K562 (cell line): Measurements from ENCODE around the gene SNX9. TPM values are rescaled to one million over a fixed set of nuclear protein-coding genes. Genes with fewer than 3 reads are reported as not detected.

ENCODE experiments used
- ARID1B ChIP-seq: fragments of 450-650 bp; IDR thresholded peaks from 2 replicates; pipeline ENCODE4 v1.6.1; 2016; ENCODE audit warnings: antibody characterized with exemption, mild to moderate bottlenecking, inconsistent platforms
- CBX3 ChIP-seq, 2 experiments: IDR thresholded peaks; 1 replicate in 1 of 2; 2 replicates in 1 of 2; pipeline ENCODE4 v1.6.1; 2012; ENCODE audit warnings: inconsistent platforms in 2 of 2, low read length in 2 of 2, borderline replicate concordance in 1 of 2, control low read depth in 1 of 2
- DDX20 ChIP-seq: fragments of 450-650 bp; IDR thresholded peaks from 2 replicates; pipeline ENCODE4 v1.6.1; 2016; ENCODE audit warnings: missing genetic modification characterization, low read depth, mild to moderate bottlenecking, missing compliant biosample characterization, moderate library complexity
- EHMT2 ChIP-seq: fragments of 450-650 bp; IDR thresholded peaks from 2 replicates; pipeline ENCODE4 v1.6.1; 2018; ENCODE audit warnings: antibody characterized with exemption
- EP400 ChIP-seq: fragments of 450-650 bp; IDR thresholded peaks from 2 replicates; pipeline ENCODE4 v1.6.1; 2017; ENCODE audit warnings: antibody characterized with exemption, mild to moderate bottlenecking, moderate library complexity
- FOXK2 ChIP-seq, 2 experiments: fragments of 450-650 bp; IDR thresholded peaks in 1 of 2; conservative IDR thresholded peaks in 1 of 2; 2 replicates each; pipeline ENCODE4 v1.6.1; 2016; ENCODE audit warnings: low read depth in 2 of 2, mild to moderate bottlenecking in 1 of 2
- FOXP1 ChIP-seq: sonication (generic); formaldehyde crosslinking; IDR thresholded peaks from 2 replicates; pipeline ENCODE4 v1.8.0; 2022; ENCODE audit warnings: mild to moderate bottlenecking, missing genetic modification reagents
- HCFC1 ChIP-seq: IDR thresholded peaks from 2 replicates; pipeline ENCODE4 v1.6.1; 2012; ENCODE audit warnings: low read depth, low read length, improper control_type of control experiment
- ILK ChIP-seq: fragments of 450-650 bp; IDR thresholded peaks from 2 replicates; pipeline ENCODE4 v1.6.1; 2016; ENCODE audit warnings: missing genetic modification characterization, low read depth, mild to moderate bottlenecking, missing compliant biosample characterization, moderate library complexity, borderline replicate concordance
- JUND ChIP-seq, 2 experiments: IDR thresholded peaks; 2 replicates in 1 of 2; 3 replicates in 1 of 2; pipeline ENCODE4 v1.6.1; 2011; ENCODE audit warnings: borderline replicate concordance in 2 of 2, low read depth in 2 of 2, low read length in 2 of 2, improper control_type of control experiment in 1 of 2, missing biosample characterization in 1 of 2, missing genetic modification characterization in 1 of 2, missing genetic modification reagents in 1 of 2
- KLF1 ChIP-seq: fragments of 450-650 bp; IDR thresholded peaks from 2 replicates; pipeline ENCODE4 v1.6.1; 2016; ENCODE audit warnings: missing genetic modification characterization, missing compliant biosample characterization
- KLF13 ChIP-seq: fragments of 450-650 bp; IDR thresholded peaks from 2 replicates; pipeline ENCODE4 v1.6.1; 2016; ENCODE audit warnings: missing genetic modification characterization, low read depth, mild to moderate bottlenecking, missing compliant biosample characterization, moderate library complexity, borderline replicate concordance
- KLF16 ChIP-seq: IDR thresholded peaks from 2 replicates; pipeline ENCODE4 v1.6.1; 2016; ENCODE audit warnings: antibody characterized with exemption
- MBD2 ChIP-seq: sonication (generic); IDR thresholded peaks from 2 replicates; pipeline ENCODE4 v1.6.1; 2016; ENCODE audit warnings: low read depth, borderline replicate concordance
- MEF2A ChIP-seq: IDR thresholded peaks from 2 replicates; pipeline ENCODE4 v1.6.1; 2011; ENCODE audit warnings: low read depth, mild to moderate bottlenecking, low read length, moderate library complexity; ENCODE audit not compliant: control insufficient read depth
- NRF1 ChIP-seq, 2 experiments: fragments of 450-650 bp; IDR thresholded peaks in 1 of 2; conservative IDR thresholded peaks in 1 of 2; 2 replicates each; pipeline ENCODE4 v1.6.1; 2014; ENCODE audit warnings: mild to moderate bottlenecking in 2 of 2
- POLR2G ChIP-seq: fragments of 200-400 bp; formaldehyde crosslinking; IDR thresholded peaks from 2 replicates; pipeline ENCODE4 v1.6.1; 2017; ENCODE audit warnings: low read depth, mild to moderate bottlenecking, antibody characterized with exemption, low read length, moderate library complexity
- RNF2 ChIP-seq: sonication (generic); IDR thresholded peaks from 2 replicates; pipeline ENCODE4 v1.6.1; 2016
- SMARCA4 ChIP-seq: fragments of 450-650 bp; IDR thresholded peaks from 2 replicates; pipeline ENCODE4 v1.6.1; 2016
- SMARCA5 ChIP-seq: fragments of 450-650 bp; IDR thresholded peaks from 2 replicates; pipeline ENCODE4 v1.6.1; 2016
- SNRNP70 ChIP-seq: fragments of 200-400 bp; formaldehyde crosslinking; optimal IDR thresholded peaks from 2 replicates; pipeline ENCODE3; 2017; ENCODE audit warnings: low read depth, low read length
- TCF7 ChIP-seq: sonication (generic); IDR thresholded peaks from 2 replicates; pipeline ENCODE4 v1.6.1; 2016; ENCODE audit warnings: antibody characterized with exemption, borderline replicate concordance
- TRIM24 ChIP-seq, 2 experiments: fragments of 450-650 bp; IDR thresholded peaks; 2 replicates each; pipeline ENCODE4 v1.6.1; 2016
- TRIM28 ChIP-seq: fragments of 450-650 bp; IDR thresholded peaks from 2 replicates; pipeline ENCODE4 v1.6.1; 2017
- ZNF766 ChIP-seq: fragments of 200-800 bp; sonication (Bioruptor generic); conservative IDR thresholded peaks from 2 replicates; pipeline ENCODE4 v1.6.1; 2016; ENCODE audit warnings: missing genetic modification characterization, missing compliant biosample characterization
- ZSCAN29 ChIP-seq: fragments of 450-650 bp; IDR thresholded peaks from 2 replicates; pipeline ENCODE4 v1.6.1; 2017
- polyA plus RNA-seq, 8 experiments: library from polyadenylated mRNA; depleted of rRNA in 4 of 8; stranded (reverse) in 5 of 8; unstranded in 3 of 8; fragments of >200 nt; fragmentation: Nextera tagmentation in 2 of 8; fragmentation: Illumina TruSeq in 1 of 8; extraction: Ambion mirVana in 2 of 8; extraction: Trizol in 1 of 8; gene quantifications; 2 replicates each; pipeline versions ENCODE4 v1.2.1 to v1.2.3, GENCODE V29; 2011 to 2014; ENCODE audit warnings: inconsistent platforms in 1 of 8, missing spikeins in 1 of 8
- total RNA-seq, 7 experiments: library from RNA; depleted of rRNA in 6 of 7; stranded (reverse); fragments of >200 nt in 6 of 7; fragmentation: Illumina TruSeq in 2 of 7; extraction: Trizol in 2 of 7; gene quantifications; 2 replicates each; pipeline versions ENCODE4 v1.2.1 to v1.2.3, GENCODE V29; 2011 to 2021; ENCODE audit warnings: low replicate concordance in 1 of 7
- TF ChIP-seq, protein P1 (sequence below): sonication (generic); formaldehyde crosslinking; IDR thresholded peaks from 2 replicates; pipeline ENCODE4 v1.8.0; 2023; ENCODE audit warnings: mild to moderate bottlenecking, missing genetic modification reagents

SNX9 gene
- total and polyA plus RNA-seq, 9 of the 15 experiments (the other 6 are each of a cell fraction or from before 2014, with no cell fraction given): 6.0 to 81.7 (median 57.1) TPM

DNA sequence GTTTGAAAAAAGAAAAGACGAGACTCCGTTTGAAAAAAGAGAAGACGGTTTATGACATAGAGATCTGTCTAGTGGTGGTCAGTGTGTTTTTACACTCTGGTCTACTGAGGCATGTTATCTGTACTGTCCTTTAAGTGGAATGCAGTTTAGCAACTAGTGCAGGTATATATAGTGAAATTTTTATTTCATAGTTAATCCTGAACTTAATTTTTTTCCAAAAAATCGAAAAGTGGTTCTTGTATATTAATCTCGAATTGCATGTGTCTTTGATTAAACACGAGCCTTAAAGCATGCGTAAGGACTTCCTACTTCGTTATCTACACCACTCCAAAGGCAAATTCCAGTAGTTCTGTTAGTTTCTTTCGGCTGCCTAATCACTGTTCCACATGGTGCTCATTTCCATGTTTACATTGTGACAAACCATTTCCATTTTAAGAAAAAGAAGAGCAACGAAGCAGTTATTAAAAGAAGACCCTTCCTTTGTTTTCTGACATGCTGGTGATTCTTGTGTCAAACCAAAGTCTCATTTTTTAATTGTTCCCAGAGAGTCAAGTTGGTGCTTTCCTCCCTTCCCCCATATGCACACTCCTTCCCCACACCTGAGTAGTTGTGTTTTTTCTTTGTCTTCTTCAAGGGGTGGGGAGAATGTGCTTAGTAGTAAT is 2.3 kb downstream of the SNX9 start (continued):
- TF ChIP-seq EHMT2 (0 out of 2 replicates have a peak, but pooled peaks have one; percentile 33), KLF16 (peak; percentile 61), TCF7 (no peak), JUND (IDR thresholded peaks at IDR 0.05; ENCODE audit: borderline replicate concordance, low read depth, low read length) (peak; percentile 90), JUND (tag; IDR thresholded peaks at IDR 0.05; ENCODE audit: borderline replicate concordance, low read depth, low read length) (peak; percentile 84; the same call in 2 of the 3 replicates), NRF1 (conservative IDR thresholded peaks at IDR 0.05 in 1 of 2, IDR thresholded peaks at IDR 0.05 in 1 of 2) (peak; percentile 76 to 80), RNF2 (peak; percentile 69; the same call in 1 of the 2 replicates), FOXK2 (conservative IDR thresholded peaks at IDR 0.05 in 1 of 2, IDR thresholded peaks at IDR 0.05 in 1 of 2; ENCODE audit: low read depth in 2 of 2) (peak; percentile 98 to 99), SMARCA4 (peak; percentile 94), HCFC1 (0 out of 2 replicates have a peak, but pooled peaks have one; percentile 33), ILK (tag) (0 out of 2 replicates have a peak, but pooled peaks have one; percentile 22), MBD2 (peak; percentile 32; the same call in 1 of the 2 replicates), ZNF766 (CRISPR knock-in tag) (0 out of 2 replicates have a peak, but pooled peaks have one; percentile 42), EP400 (peak; percentile 85), ARID1B (peak; percentile 95), MEF2A (peak; percentile 64; the same call in 1 of the 2 replicates), SNRNP70 (no peak), POLR2G (peak; percentile 35), FOXP1 (no peak), ZSCAN29 (no peak), DDX20 (tag) (0 out of 2 replicates have a peak, but pooled peaks have one; percentile 19), KLF13 (no peak), TRIM28 (peak; percentile 77; the same call in 1 of the 2 replicates), CBX3 (IDR thresholded peaks at IDR 0.05; ENCODE audit: borderline replicate concordance in 1 of 2, low read length in 2 of 2) (peak in 1 of 2 experiments; percentile 40; a peak in 2 of 3 replicates), TRIM24 (IDR thresholded peaks at IDR 0.05) (peak; percentile 82 to 90), KLF1 (tag) (no peak), SMARCA5 (no peak)
- TF ChIP-seq, protein P1, sequence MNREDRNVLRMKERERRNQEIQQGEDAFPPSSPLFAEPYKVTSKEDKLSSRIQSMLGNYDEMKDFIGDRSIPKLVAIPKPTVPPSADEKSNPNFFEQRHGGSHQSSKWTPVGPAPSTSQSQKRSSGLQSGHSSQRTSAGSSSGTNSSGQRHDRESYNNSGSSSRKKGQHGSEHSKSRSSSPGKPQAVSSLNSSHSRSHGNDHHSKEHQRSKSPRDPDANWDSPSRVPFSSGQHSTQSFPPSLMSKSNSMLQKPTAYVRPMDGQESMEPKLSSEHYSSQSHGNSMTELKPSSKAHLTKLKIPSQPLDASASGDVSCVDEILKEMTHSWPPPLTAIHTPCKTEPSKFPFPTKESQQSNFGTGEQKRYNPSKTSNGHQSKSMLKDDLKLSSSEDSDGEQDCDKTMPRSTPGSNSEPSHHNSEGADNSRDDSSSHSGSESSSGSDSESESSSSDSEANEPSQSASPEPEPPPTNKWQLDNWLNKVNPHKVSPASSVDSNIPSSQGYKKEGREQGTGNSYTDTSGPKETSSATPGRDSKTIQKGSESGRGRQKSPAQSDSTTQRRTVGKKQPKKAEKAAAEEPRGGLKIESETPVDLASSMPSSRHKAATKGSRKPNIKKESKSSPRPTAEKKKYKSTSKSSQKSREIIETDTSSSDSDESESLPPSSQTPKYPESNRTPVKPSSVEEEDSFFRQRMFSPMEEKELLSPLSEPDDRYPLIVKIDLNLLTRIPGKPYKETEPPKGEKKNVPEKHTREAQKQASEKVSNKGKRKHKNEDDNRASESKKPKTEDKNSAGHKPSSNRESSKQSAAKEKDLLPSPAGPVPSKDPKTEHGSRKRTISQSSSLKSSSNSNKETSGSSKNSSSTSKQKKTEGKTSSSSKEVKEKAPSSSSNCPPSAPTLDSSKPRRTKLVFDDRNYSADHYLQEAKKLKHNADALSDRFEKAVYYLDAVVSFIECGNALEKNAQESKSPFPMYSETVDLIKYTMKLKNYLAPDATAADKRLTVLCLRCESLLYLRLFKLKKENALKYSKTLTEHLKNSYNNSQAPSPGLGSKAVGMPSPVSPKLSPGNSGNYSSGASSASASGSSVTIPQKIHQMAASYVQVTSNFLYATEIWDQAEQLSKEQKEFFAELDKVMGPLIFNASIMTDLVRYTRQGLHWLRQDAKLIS (CRISPR knock-in tag): peak; percentile 77; the same call in 1 of the 2 replicates
